Right forelimb (tissue), 1 donor: Measurements from ENCODE around the gene DMRT1.

Source experiments
- DNase-seq: peaks from one replicate; pipeline ENCODE4 v3.0.0-alpha.2; 2018

DMRT1 gene

GRCh38 chr9:841371-842209 lies at the start of gene DMRT1:
Gene DMRT1 (plus strand): TSS chr9:841697. CDS start chr9:841839, 142 bp downstream.
- no peak for DNase-seq

GRCh38 chr9:792331-793260 lies 48.9 kb upstream of the DMRT1 start:
- no peak for DNase-seq

GRCh38 chr9:794386-794785 lies 47.1 kb upstream of the DMRT1 start:
- DNase-seq, result no peak

GRCh38 chr9:795869-796268 lies 45.6 kb upstream of the DMRT1 start:
- no peak for DNase-seq

GRCh38 chr9:800591-801150 lies 40.8 kb upstream of the DMRT1 start:
- DNase-seq, result no peak

GRCh38 chr9:801399-802071 lies 40.0 kb upstream of the DMRT1 start:
- no peak for DNase-seq

- no peak for DNase-seq
These were observed 37.5 kb upstream of the DMRT1 start for GRCh38 chr9:804026-804425.

GRCh38 chr9:805151-805550 lies 36.3 kb upstream of the DMRT1 start:
- no peak for DNase-seq

- DNase-seq, result no peak
These were observed 35.0 kb upstream of the DMRT1 start for GRCh38 chr9:806285-807156.

- no peak for DNase-seq
These were observed 30.4 kb upstream of the DMRT1 start for GRCh38 chr9:811106-811531.

GRCh38 chr9:818958-819357 lies 22.5 kb upstream of the DMRT1 start:
- no peak for DNase-seq

- no peak for DNase-seq
These were observed 14.8 kb upstream of the DMRT1 start for GRCh38 chr9:826500-827280.

GRCh38 chr9:840343-840742 lies 1.2 kb upstream of the DMRT1 start:
- DNase-seq, result no peak

GRCh38 chr9:842635-843426 lies 1.3 kb downstream of the DMRT1 start:
- no peak for DNase-seq

- DNase-seq, result no peak
These were observed 1.9 kb downstream of the DMRT1 start for GRCh38 chr9:843427-843785.

- no peak for DNase-seq
These were observed 5.4 kb downstream of the DMRT1 start for GRCh38 chr9:846852-847251.

GRCh38 chr9:847505-847904 lies 6.0 kb downstream of the DMRT1 start:
- no peak for DNase-seq

- DNase-seq, result no peak
These were observed 7.9 kb downstream of the DMRT1 start for GRCh38 chr9:849431-849830.

GRCh38 chr9:852539-852938 lies 11.0 kb downstream of the DMRT1 start:
- no peak for DNase-seq

GRCh38 chr9:859251-859650 lies 17.8 kb downstream of the DMRT1 start:
- no peak for DNase-seq
